ENCODE data around the gene PIK3C2G.
"Not testable (repeated sequence)": the region's sequence is repeated elsewhere in the genome, so short reads cannot be mapped to it uniquely, and the experiment has no call there.

The PIK3C2G gene

GRCh38 chr12:18246066-18246465 lies 15.3 kb upstream of the PIK3C2G start:
- no peak overlapping the region for H3K18ac ChIP-seq (ENCODE audit: low read length)
- H4K91ac ChIP-seq (ENCODE audit: low read depth, low read length), result no peak overlapping the region
- H3K4me3 ChIP-seq (ENCODE audit: low read depth, low read length), result no peak overlapping the region
- no peak overlapping the region for H3K4ac ChIP-seq (ENCODE audit: low read depth, low read length)
- no peak overlapping the region for H3K27ac ChIP-seq (ENCODE audit: low read depth, low read length)
- H3K9ac ChIP-seq (ENCODE audit: low read length), result no peak overlapping the region
- no peaks in the 10 kb centered on the region for H3K4me1 ChIP-seq (ENCODE audit: control insufficient read depth in 1 of 2, insufficient read depth in 2 of 2, low read length in 2 of 2)
- WGBS (ENCODE audit: extremely low coverage, insufficient coverage, insufficient read length), result no CpG with 5 or more reads among the region's 1 CpG
- H3K79me1 ChIP-seq (ENCODE audit: low read length), result no peaks in the 10 kb centered on the region
- H3K23ac ChIP-seq (ENCODE audit: low read length), result no peak overlapping the region
- no peak overlapping the region for H4K8ac ChIP-seq (ENCODE audit: low read depth, low read length)
- H3K4me2 ChIP-seq (ENCODE audit: low read length), result no peak overlapping the region
- H3K27me3 ChIP-seq (ENCODE audit: insufficient read depth, low read length), result no peaks in the 10 kb centered on the region
- H2BK5ac ChIP-seq (ENCODE audit: low read depth, low read length, poor library complexity), result no peak overlapping the region
- no peak overlapping the region for H2AK5ac ChIP-seq (ENCODE audit: low read length)
- H3K79me2 ChIP-seq (ENCODE audit: control insufficient read depth, insufficient read depth, low read length, poor library complexity), result no peaks in the 10 kb centered on the region
- no peak overlapping the region for H3K14ac ChIP-seq (ENCODE audit: low read length)
- no peak overlapping the region for H2AFZ ChIP-seq (ENCODE audit: insufficient read depth, low read length, poor library complexity)
- no peaks in the 10 kb centered on the region for H3K36me3 ChIP-seq (ENCODE audit: control insufficient read depth in 1 of 2, insufficient read depth in 2 of 2, low read length in 2 of 2)
- H2BK120ac ChIP-seq (ENCODE audit: insufficient read depth, low read length, poor library complexity), result no peak overlapping the region
- H2BK12ac ChIP-seq (ENCODE audit: low read length), result no peak overlapping the region
- H4K12ac ChIP-seq (ENCODE audit: low read depth, low read length), result no peak overlapping the region
- no peak for DNase-seq
- H3K9me3 ChIP-seq (ENCODE audit: insufficient read depth, low read depth, low read length), result no peaks in the 10 kb centered on the region

GRCh38 chr12:18250313-18250916 lies 10.9 kb upstream of the PIK3C2G start:
- Histone ChIP-seq H3K9ac (ENCODE audit: low read length) (no peak overlapping the region), H2AK5ac (ENCODE audit: low read length) (no peak overlapping the region), H3K9me3 (ENCODE audit: insufficient read depth, low read depth, low read length) (no peaks in the 10 kb centered on the region), H4K8ac (ENCODE audit: low read depth, low read length) (no peak overlapping the region), H3K14ac (ENCODE audit: low read length) (no peak overlapping the region), H2BK12ac (ENCODE audit: low read length) (no peak overlapping the region), H3K4me3 (ENCODE audit: low read depth, low read length) (no peak overlapping the region), H3K18ac (ENCODE audit: low read length) (no peak overlapping the region), H2AFZ (ENCODE audit: insufficient read depth, low read length, poor library complexity) (no peak overlapping the region), H3K27ac (ENCODE audit: low read depth, low read length) (no peak overlapping the region), H3K4ac (ENCODE audit: low read depth, low read length) (no peak overlapping the region), H3K23ac (ENCODE audit: low read length) (no peak overlapping the region), H2BK120ac (ENCODE audit: insufficient read depth, low read length, poor library complexity) (no peak overlapping the region), H3K4me2 (ENCODE audit: low read length) (no peak overlapping the region), H2BK5ac (ENCODE audit: low read depth, low read length, poor library complexity) (no peak overlapping the region), H4K12ac (ENCODE audit: low read depth, low read length) (no peak overlapping the region), H3K79me2 (ENCODE audit: control insufficient read depth, insufficient read depth, low read length, poor library complexity) (no peaks in the 10 kb centered on the region), H3K27me3 (ENCODE audit: insufficient read depth, low read length) (no peaks in the 10 kb centered on the region), H3K36me3 (ENCODE audit: control insufficient read depth in 1 of 2, insufficient read depth in 2 of 2, low read length in 2 of 2) (no peaks in the 10 kb centered on the region), H3K79me1 (ENCODE audit: low read length) (no peaks in the 10 kb centered on the region), H3K4me1 (ENCODE audit: control insufficient read depth in 1 of 2, insufficient read depth in 2 of 2, low read length in 2 of 2) (peaks cover 0 to 4% of the 10 kb centered on the region in 2 experiments), H4K91ac (ENCODE audit: low read depth, low read length) (no peak overlapping the region)
- WGBS (ENCODE audit: extremely low coverage, insufficient coverage, insufficient read length), result no CpG with 5 or more reads among the region's 6 CpGs
- peak; percentile 14 to 88 for DNase-seq

DNA sequence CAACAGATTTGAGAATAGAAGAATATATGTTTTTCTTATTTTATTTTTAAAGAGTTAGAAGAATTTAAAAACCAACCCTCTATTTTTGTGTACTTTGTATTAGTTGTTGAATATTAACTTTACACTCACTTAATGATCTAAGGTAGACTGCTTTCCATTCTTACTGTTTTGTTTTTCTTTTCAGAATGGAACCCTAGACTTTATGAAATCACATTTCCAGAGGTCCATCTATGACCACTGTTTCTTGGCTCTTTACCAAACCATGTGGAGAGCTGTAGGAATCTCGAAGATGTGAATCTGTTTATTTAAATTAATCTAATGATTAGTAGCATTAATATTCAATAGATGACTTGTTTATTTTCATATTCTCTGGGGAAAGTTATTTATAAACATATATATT lies 7.2 kb upstream of the PIK3C2G start:
- Histone ChIP-seq H3K14ac (ENCODE audit: low read length) (no peak overlapping the region), H2BK120ac (ENCODE audit: insufficient read depth, low read length, poor library complexity) (no peak overlapping the region), H3K9ac (ENCODE audit: low read length) (no peak overlapping the region), H3K4me1 (ENCODE audit: control insufficient read depth in 1 of 2, insufficient read depth in 2 of 2, low read length in 2 of 2) (peaks cover 0 to 4% of the 10 kb centered on the region in 2 experiments), H4K12ac (ENCODE audit: low read depth, low read length) (no peak overlapping the region), H3K36me3 (ENCODE audit: control insufficient read depth in 1 of 2, insufficient read depth in 2 of 2, low read length in 2 of 2) (no peaks in the 10 kb centered on the region), H3K23ac (ENCODE audit: low read length) (no peak overlapping the region), H3K9me3 (ENCODE audit: insufficient read depth, low read depth, low read length) (no peaks in the 10 kb centered on the region), H3K18ac (ENCODE audit: low read length) (no peak overlapping the region), H3K4me3 (ENCODE audit: low read depth, low read length) (no peak overlapping the region), H2BK5ac (ENCODE audit: low read depth, low read length, poor library complexity) (no peak overlapping the region), H2BK12ac (ENCODE audit: low read length) (no peak overlapping the region), H3K4me2 (ENCODE audit: low read length) (no peak overlapping the region), H4K91ac (ENCODE audit: low read depth, low read length) (no peak overlapping the region), H2AFZ (ENCODE audit: insufficient read depth, low read length, poor library complexity) (no peak overlapping the region), H3K27ac (ENCODE audit: low read depth, low read length) (no peak overlapping the region), H3K4ac (ENCODE audit: low read depth, low read length) (no peak overlapping the region), H4K8ac (ENCODE audit: low read depth, low read length) (no peak overlapping the region), H3K27me3 (ENCODE audit: insufficient read depth, low read length) (no peaks in the 10 kb centered on the region), H3K79me1 (ENCODE audit: low read length) (no peaks in the 10 kb centered on the region), H3K79me2 (ENCODE audit: control insufficient read depth, insufficient read depth, low read length, poor library complexity) (no peaks in the 10 kb centered on the region), H2AK5ac (ENCODE audit: low read length) (no peak overlapping the region)
- WGBS (ENCODE audit: extremely low coverage, insufficient coverage, insufficient read length), result no CpG with 5 or more reads among the region's 1 CpG
- DNase-seq, result no peak

DNA sequence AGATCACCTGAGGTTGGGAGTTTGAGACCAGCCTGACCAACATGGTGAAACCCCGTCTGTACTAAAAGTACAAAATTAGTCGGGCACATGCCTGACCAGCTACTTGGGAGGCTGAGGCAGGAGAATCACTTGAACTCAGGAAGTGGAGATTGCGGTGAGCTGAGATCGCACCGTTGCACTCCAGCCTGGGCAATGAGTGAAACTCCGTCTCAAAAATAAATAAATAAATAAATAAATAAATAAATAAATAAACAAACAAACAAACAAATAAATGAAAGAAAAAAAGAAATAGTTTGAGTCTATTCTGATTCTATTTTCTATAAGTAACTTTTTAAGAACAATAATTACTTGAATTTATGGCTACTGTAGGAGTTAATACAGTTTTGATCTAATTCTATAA lies 6.3 kb upstream of the PIK3C2G start:
- not testable (repeated sequence) for H3K79me2 ChIP-seq (ENCODE audit: control insufficient read depth, insufficient read depth, low read length, poor library complexity); H3K27ac ChIP-seq (ENCODE audit: low read depth, low read length); H3K9me3 ChIP-seq (ENCODE audit: insufficient read depth, low read depth, low read length)

More for the DNA sequence above, 6.3 kb upstream of the PIK3C2G start:
- not testable (repeated sequence) for H2AFZ ChIP-seq (ENCODE audit: insufficient read depth, low read length, poor library complexity); H3K23ac ChIP-seq (ENCODE audit: low read length); H3K27me3 ChIP-seq (ENCODE audit: insufficient read depth, low read length); H3K4me1 ChIP-seq (ENCODE audit: control insufficient read depth in 1 of 2, insufficient read depth in 2 of 2, low read length in 2 of 2); H2BK120ac ChIP-seq (ENCODE audit: insufficient read depth, low read length, poor library complexity); H2AK5ac ChIP-seq (ENCODE audit: low read length); H2BK5ac ChIP-seq (ENCODE audit: low read depth, low read length, poor library complexity); H3K4me3 ChIP-seq (ENCODE audit: low read depth, low read length); H4K91ac ChIP-seq (ENCODE audit: low read depth, low read length); H4K8ac ChIP-seq (ENCODE audit: low read depth, low read length); H3K4ac ChIP-seq (ENCODE audit: low read depth, low read length); H3K4me2 ChIP-seq (ENCODE audit: low read length); H3K79me1 ChIP-seq (ENCODE audit: low read length); H3K9ac ChIP-seq (ENCODE audit: low read length); H4K12ac ChIP-seq (ENCODE audit: low read depth, low read length); H3K14ac ChIP-seq (ENCODE audit: low read length); H3K18ac ChIP-seq (ENCODE audit: low read length); H2BK12ac ChIP-seq (ENCODE audit: low read length); DNase-seq; H3K36me3 ChIP-seq (ENCODE audit: control insufficient read depth in 1 of 2, insufficient read depth in 2 of 2, low read length in 2 of 2)
- WGBS (ENCODE audit: extremely low coverage, insufficient coverage, insufficient read length), result no CpG with 5 or more reads among the region's 6 CpGs
